Measurements from ENCODE around the gene AACS. TPM values are rescaled to one million over a fixed set of nuclear protein-coding genes. Genes with fewer than 3 reads are reported as not detected.

Gene AACS
- total and polyA plus RNA-seq, 10 of the 15 experiments (the other 5 are each of a cell fraction or from before 2014, with no cell fraction given): 10.1 to 34.0 (median 21.1) TPM

GRCh38 chr12:125097427-125097826 is 32.2 kb downstream of the AACS start:
- H4K20me1 ChIP-seq (ENCODE audit: control insufficient read depth, insufficient read depth): no peaks in the 10 kb centered on the region
- in situ Hi-C loops (cut with MboI): no loop called here
- TF ChIP-seq MYC (IDR thresholded peaks at IDR 0.05; ENCODE audit: insufficient read depth, insufficient read length, insufficient replicate concordance, low read length, severe bottlenecking) (no peak), KLF5 (IDR thresholded peaks at IDR 0.05; ENCODE audit: partially characterized antibody) (no peak), POU2F2 (IDR thresholded peaks at IDR 0.05; ENCODE audit: borderline replicate concordance, low read depth, low read length) (no peak), RCOR1 (conservative IDR thresholded peaks at IDR 0.05; ENCODE audit: low read depth, low read length) (no peak), ZBTB4 (CRISPR knock-in tag; IDR thresholded peaks at IDR 0.05) (no peak), BHLHE40 (IDR thresholded peaks at IDR 0.05; ENCODE audit: borderline replicate concordance in 1 of 2, low read depth in 2 of 2, low read length in 1 of 2) (no peak), CUX1 (IDR thresholded peaks at IDR 0.05; ENCODE audit: insufficient replicate concordance, low read depth, low read length) (no peak), RFX5 (IDR thresholded peaks at IDR 0.05; ENCODE audit: low read depth, low read length) (no peak), CHD2 (IDR thresholded peaks at IDR 0.05; ENCODE audit: borderline replicate concordance, low read depth, low read length) (no peak), IRF5 (IDR thresholded peaks at IDR 0.05; ENCODE audit: borderline replicate concordance) (no peak), TCF7 (IDR thresholded peaks at IDR 0.05; ENCODE audit: borderline replicate concordance) (no peak), POLR2A (IDR thresholded peaks at IDR 0.05; ENCODE audit: low read depth, low read length) (no peak), BACH1 (IDR thresholded peaks at IDR 0.05; ENCODE audit: borderline replicate concordance) (no peak), SIX5 (IDR thresholded peaks at IDR 0.05; ENCODE audit: low read depth, low read length, severe bottlenecking) (no peak), MYB (IDR thresholded peaks at IDR 0.05; ENCODE audit: borderline replicate concordance, low read depth, low read length) (no peak)
- ChIA-PET SMC1A (ENCODE audit: uncharacterized antibody, unreplicated experiment) (no interaction called here), CTCF (interaction anchor here (1.4 kb wide), 1 partner anchor 191 kb away, joined by 5 read pairs; no protein-coding TSS in a partner anchor), POLR2A (no interaction called here), RAD21 (ENCODE audit: unreplicated experiment) (no interaction called here)
- ATAC-seq (no peak), FAIRE-seq (no peak), DNase-seq (ENCODE audit: low read depth, low spot score) (no peak)
- peaks cover 0 to 6% of the 10 kb centered on the region in 2 experiments; a peak in 3 of 4 replicates for H3K36me3 ChIP-seq (ENCODE audit: control insufficient read depth in 2 of 2, insufficient read depth in 2 of 2, low read length in 1 of 2)
- no peaks in the 10 kb centered on the region for H3K27me3 ChIP-seq (replicated peaks in 1 of 2; ENCODE audit: control insufficient read depth in 2 of 2, insufficient read depth in 2 of 2, low read length in 1 of 2)
- no peaks in the 10 kb centered on the region for H3K9me3 ChIP-seq (replicated peaks; ENCODE audit: control insufficient read depth, insufficient read depth, low read length)
- no peaks in the 10 kb centered on the region for H3K79me2 ChIP-seq (ENCODE audit: control insufficient read depth, insufficient read depth, low read length)
- H3K4me2 ChIP-seq (ENCODE audit: control insufficient read depth, insufficient read depth): no peak overlapping the region
- intact Hi-C loops (cut with micrococcal nuclease; ENCODE audit: unreplicated experiment): no loop called here
- WGBS (ENCODE audit: insufficient coverage, insufficient replicate concordance, low lambda C conversion rate, missing lambda C conversion rate): 93% methylated on average over 9 of the region's 12 CpGs
- no peaks in the 10 kb centered on the region for H3K4me1 ChIP-seq (ENCODE audit: control insufficient read depth, insufficient read depth, low read length)
- H2AFZ ChIP-seq (ENCODE audit: control insufficient read depth, low read depth, low read length): no peak overlapping the region
- no peak overlapping the region for H3K4me3 ChIP-seq
- no peak overlapping the region for H3K27ac ChIP-seq (ENCODE audit: control insufficient read depth, insufficient read depth)
- BruUV-seq (replicated peaks): no TSS peak
- H3K9ac ChIP-seq (ENCODE audit: control insufficient read depth, insufficient read depth, low read length): no peak overlapping the region
